GM18508 (cell line): ENCODE data around the gene SLC6A11.

Source experiments
- ATAC-seq: cut with Tn5 transposase; IDR thresholded peaks from one replicate; pipeline ENCODE4 v1.9.1; 2021; ENCODE audit warnings: moderate number of reproducible peaks; ENCODE audit not compliant: insufficient read depth, unreplicated experiment

SLC6A11 gene

DNA sequence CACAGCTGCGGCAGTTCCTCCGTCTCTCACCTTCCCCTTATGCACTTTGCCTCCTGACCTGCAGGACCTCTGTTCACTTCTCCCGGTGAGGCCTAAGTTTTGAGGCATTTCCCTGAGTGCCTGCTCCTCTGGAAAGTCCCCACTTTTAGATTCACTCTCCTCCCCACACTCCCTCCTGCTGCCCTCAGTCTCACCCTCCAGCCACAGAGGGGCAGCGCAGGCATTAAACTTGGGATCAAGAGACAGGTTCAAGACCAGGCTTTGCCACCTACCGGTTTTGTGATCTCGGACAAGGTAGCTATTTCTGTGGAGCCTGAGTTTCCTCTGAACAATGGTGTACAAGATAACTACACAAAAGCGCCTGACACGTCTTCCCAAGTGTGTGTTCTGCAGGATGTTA is 19.4 kb downstream of the SLC6A11 start:
- no peak for ATAC-seq

GRCh38 chr3:10836676-10837075 is 20.6 kb downstream of the SLC6A11 start:
- ATAC-seq: no peak

GRCh38 chr3:10837849-10838248 is 21.8 kb downstream of the SLC6A11 start:
- ATAC-seq: no peak

DNA sequence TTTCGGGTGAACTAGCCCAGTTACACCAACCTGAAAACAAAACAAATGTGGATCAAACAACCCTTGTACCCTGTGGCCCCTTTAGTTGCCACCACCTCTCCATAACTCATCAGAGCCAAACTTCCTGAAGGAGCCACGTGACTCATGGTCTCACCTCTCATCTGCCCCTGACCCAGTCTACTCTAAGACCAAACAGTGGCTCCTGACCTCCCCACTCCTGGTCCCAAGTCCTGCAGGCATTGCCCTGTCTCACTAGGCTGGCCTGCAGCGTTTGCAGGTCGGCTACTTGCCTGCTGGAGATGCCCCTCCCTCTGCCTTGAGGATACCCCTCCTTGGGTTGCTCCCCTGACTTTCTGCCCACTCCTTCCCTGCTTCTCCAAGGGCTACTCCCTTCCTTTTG is 23.1 kb downstream of the SLC6A11 start:
- ATAC-seq: no peak

- ATAC-seq: no peak
Observed at GRCh38 chr3:10841100-10841499, 25.1 kb downstream of the SLC6A11 start.

DNA sequence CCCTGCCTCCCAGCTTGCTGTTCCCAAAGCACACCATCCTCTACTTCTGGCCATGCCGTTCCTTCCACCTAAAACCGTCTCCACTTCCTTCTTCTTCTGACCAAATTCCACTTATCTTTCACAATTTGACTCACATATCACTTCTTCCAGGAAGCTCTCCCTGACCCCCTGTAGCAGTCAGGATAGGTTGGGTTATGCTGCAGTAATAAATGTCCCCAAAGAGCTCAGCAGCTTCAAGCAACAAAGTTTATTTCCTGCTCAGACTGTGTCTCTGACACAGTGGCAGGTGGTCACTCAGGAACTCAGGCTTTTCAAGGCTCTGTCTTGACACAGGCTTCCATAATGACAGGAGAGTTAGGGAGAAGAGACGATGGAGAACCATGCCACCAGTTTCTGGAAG is 27.4 kb downstream of the SLC6A11 start:
- no peak for ATAC-seq

DNA sequence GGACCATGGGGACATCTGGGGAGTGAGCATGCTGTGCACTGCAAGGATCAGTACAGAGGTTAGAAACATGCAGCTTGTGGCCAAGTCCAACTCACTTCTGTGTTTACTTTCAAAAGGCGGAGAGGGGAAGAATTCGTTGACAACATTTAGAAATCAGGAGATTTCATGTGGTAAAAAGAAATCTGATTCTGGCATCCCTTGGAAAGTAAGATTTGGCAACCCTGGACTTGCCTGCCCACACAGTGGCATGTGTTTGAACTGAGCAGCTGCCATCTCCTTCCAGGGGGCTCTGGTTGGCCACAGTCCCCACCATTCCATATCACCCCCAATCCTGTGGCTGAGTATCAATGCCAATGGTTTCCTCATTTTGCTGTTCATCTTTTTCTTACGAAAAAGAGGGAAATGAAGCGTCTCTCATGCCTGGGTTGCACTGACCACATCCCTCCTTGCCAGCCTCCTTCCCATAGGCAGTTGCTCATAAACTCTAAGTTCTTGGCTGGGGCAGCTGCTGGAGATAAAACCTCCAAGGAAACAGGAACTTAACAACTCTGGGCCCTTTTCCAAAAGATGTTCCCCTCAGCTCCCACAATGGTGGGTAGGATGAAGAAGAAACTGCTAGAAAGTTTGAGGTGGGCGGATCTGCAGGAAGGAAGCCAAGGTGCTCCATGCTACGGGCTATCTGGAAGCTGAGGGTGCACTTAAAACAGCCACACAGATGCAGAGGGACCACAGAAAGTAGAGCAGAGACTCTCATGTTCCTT is 29.2 kb downstream of the SLC6A11 start:
- no peak for ATAC-seq

GRCh38 chr3:10845839-10846656 is 30.0 kb downstream of the SLC6A11 start:
- ATAC-seq: no peak

DNA sequence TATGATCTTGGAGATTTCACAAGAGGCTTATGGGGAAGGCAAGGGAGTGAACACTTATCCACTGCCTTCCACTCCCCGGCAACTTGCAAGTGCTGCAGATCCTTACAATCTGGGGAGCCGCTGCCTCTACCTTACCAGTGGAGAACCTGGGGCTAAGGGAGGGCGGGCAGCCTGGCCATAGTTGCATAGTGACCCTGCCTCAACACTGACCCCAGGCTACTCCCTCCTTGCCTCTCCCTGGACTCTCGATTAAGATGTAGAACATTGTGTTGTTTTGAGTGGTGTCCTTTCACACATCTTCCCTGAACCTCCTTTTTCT is 30.6 kb downstream of the SLC6A11 start:
- no peak for ATAC-seq

DNA sequence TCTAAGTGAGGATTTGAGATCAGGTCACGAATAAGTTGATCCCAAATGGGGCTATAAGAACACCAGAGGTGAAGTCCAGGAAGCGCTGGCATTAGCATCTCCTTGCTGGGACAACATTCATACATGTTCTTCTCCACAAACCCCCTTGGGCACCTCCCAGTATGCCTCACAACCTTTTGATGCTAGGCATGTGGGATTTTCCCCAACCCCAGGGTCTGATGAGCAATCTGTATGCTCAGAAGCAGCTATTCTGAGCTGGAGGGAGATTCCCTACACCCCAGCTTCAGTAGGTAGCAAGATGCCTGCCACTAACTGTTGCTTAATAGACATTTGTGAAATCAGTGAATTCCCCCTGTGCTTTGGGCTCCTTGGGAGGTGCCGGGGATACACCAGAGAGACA is 32.2 kb downstream of the SLC6A11 start:
- no peak for ATAC-seq

- ATAC-seq: no peak
Observed at GRCh38 chr3:10852066-10852808, 36.2 kb downstream of the SLC6A11 start.

DNA sequence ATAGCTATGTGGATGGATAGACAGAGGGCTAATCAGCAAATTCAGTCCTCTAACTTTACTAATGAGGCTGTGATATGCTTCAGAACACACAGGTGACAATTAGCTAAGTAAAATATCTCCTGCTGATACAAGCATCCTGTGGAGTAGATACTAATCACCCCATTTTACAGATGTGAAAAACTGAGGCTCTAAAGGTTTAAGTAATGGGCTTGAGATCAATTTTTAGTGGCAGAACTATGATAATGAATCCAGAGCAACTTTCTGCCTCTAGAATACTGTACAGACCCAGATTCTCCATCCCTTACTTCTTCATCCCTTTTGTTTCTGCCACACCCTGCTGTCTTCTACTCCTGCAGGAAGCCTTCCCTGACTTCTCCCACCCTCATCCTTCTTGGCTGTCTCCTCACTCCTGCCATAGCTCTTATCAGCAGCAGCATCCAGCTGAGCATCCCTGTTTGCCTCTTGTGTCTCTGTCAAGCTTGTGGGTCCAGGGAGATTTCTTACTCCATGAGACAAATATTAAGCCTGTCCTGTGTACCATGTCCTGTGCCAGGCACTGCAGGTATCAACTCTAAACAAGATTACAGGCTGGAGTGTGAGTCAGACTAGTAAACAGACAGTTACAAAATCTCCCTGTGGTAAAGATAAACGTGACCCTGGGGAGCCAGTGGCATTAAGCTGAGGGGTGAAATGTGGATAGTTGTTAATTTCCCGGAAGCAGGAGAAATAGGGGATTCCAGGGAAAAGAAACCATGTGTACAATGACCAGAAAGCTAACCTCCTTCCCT is 39.2 kb downstream of the SLC6A11 start:
- ATAC-seq: no peak

DNA sequence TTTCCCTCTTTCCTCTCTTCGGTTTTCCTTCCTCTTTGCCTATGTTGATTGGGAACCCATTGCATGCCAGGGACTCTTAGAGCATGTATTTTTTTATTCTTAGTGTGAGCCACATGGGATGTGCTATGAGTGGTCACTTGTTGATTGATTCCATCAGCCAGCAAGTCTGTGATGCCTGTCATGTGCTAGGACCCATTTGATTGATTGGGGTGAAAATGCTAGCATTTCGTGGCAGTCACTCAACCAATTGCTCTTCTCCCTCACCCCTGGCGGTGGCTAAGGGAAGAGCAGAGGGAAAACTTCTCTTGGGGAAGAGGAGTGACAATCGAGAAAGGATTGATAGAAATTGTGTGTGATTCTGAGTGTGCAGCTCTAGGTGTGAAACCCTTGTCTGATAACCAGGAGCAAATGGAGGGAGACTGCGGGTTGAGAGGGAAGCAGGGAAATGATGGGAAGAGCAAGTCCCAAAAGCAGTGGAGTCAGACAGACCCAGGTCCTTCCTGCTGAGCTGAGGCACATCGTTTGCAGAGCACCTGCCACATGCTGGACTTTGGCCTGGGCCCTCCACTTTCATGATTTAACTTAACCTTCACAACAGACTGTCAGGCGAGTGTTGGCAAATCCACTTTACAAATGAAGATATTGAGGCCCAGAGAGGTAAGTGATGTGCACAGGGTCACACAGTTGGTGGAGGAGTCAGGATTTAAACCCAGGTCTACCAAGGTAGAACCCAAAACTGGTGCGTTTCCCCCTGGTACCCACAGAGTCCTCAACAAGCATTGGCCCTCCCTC is 40.0 kb downstream of the SLC6A11 start:
- ATAC-seq: no peak

- no peak for ATAC-seq
Observed at GRCh38 chr3:10857235-10857634, 41.2 kb downstream of the SLC6A11 start.

GRCh38 chr3:10858091-10858490 is 42.1 kb downstream of the SLC6A11 start:
- ATAC-seq: no peak

GRCh38 chr3:10867384-10867783 is 51.4 kb downstream of the SLC6A11 start:
- no peak for ATAC-seq

DNA sequence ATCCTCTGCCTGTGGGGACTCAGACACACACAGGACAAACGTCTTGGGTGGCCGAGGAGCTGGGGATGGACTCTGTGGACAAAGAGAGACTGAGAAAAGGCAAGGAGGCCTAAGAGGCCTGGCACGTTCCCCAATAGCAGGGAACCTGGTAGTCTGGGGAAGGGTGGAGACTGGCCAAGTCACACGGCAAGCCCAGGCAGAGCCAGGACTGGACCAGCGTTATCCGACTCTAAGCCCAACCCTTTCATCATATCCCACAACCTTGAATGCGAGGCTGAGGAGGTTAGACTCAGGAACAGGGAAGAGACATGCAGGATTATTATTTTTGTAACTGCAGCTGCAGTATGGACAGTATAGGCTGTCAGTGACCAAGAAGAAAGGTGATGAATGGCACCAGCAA is 53.4 kb downstream of the SLC6A11 start:
- ATAC-seq: no peak

- ATAC-seq: no peak
Observed at GRCh38 chr3:10870296-10870695, 54.3 kb downstream of the SLC6A11 start.

GRCh38 chr3:10873415-10873814 is 57.4 kb downstream of the SLC6A11 start:
- no peak for ATAC-seq

GRCh38 chr3:10875914-10876313 is 59.9 kb downstream of the SLC6A11 start:
- no peak for ATAC-seq
